ENCODE measurements around the gene MRAS.

Gene MRAS

GRCh38 chr3:138381950-138382715 lies 33.8 kb downstream of the MRAS start:
- H3K36me3 ChIP-seq = no peaks in the 10 kb centered on the region
- H3K27me3 ChIP-seq = no peaks in the 10 kb centered on the region
- no peak overlapping the region for H3K4me2 ChIP-seq
- H3K4me1 ChIP-seq = no peaks in the 10 kb centered on the region
- no peaks in the 10 kb centered on the region for H4K20me1 ChIP-seq
- no peak overlapping the region for H3K9ac ChIP-seq
- no peak overlapping the region for H3K27ac ChIP-seq
- H3K9me3 ChIP-seq = no peaks in the 10 kb centered on the region
- TF ChIP-seq Cebpa-rat (IDR thresholded peaks at IDR 0.05) = no peak
- no peak overlapping the region for H3K4me3 ChIP-seq

GRCh38 chr3:138383715-138384465 lies 35.5 kb downstream of the MRAS start:
- no peak overlapping the region for H3K4me2 ChIP-seq
- no peaks in the 10 kb centered on the region for H3K9me3 ChIP-seq
- no peaks in the 10 kb centered on the region for H3K36me3 ChIP-seq
- no peaks in the 10 kb centered on the region for H4K20me1 ChIP-seq
- no peaks in the 10 kb centered on the region for H3K4me1 ChIP-seq
- H3K9ac ChIP-seq = no peak overlapping the region
- H3K27ac ChIP-seq = no peak overlapping the region
- H3K27me3 ChIP-seq = no peaks in the 10 kb centered on the region
- TF ChIP-seq Cebpa-rat (IDR thresholded peaks at IDR 0.05) = no peak
- no peak overlapping the region for H3K4me3 ChIP-seq

DNA sequence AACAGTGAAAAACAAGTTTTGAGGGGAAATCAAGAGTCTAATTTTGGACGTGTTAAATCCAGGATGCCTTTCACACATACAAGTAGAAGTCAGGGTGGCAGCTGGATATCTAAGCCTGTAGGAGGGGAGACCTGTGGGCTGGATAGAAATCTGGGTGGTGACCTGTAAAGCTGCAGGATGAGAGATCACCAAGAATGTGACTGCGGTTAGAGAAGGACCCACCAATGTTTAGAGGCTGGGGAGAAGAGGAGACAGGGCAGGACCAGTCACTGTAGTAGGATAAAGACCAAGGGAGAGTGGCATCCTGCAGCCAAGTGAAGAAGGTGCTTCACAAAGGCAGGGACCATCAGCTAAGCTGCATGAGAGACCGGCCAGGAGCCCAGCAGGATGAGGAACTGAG lies 36.2 kb downstream of the MRAS start:
- no peak overlapping the region for H3K4me3 ChIP-seq
- H3K9me3 ChIP-seq = no peaks in the 10 kb centered on the region
- H4K20me1 ChIP-seq = no peaks in the 10 kb centered on the region
- H3K27ac ChIP-seq = no peak overlapping the region
- no peak overlapping the region for H3K9ac ChIP-seq
- H3K27me3 ChIP-seq = no peaks in the 10 kb centered on the region
- no peak overlapping the region for H3K4me2 ChIP-seq
- no peaks in the 10 kb centered on the region for H3K36me3 ChIP-seq
- TF ChIP-seq Cebpa-rat (IDR thresholded peaks at IDR 0.05) = no peak
- H3K4me1 ChIP-seq = no peaks in the 10 kb centered on the region

GRCh38 chr3:138384976-138385375 lies 36.6 kb downstream of the MRAS start:
- Histone ChIP-seq H3K9me3 (no peaks in the 10 kb centered on the region), H3K27me3 (no peaks in the 10 kb centered on the region), H3K4me1 (no peaks in the 10 kb centered on the region), H3K27ac (no peak overlapping the region), H3K9ac (no peak overlapping the region), H3K36me3 (no peaks in the 10 kb centered on the region), H4K20me1 (no peaks in the 10 kb centered on the region), H3K4me2 (no peak overlapping the region), H3K4me3 (no peak overlapping the region)
- no peak for TF ChIP-seq Cebpa-rat (IDR thresholded peaks at IDR 0.05)

DNA sequence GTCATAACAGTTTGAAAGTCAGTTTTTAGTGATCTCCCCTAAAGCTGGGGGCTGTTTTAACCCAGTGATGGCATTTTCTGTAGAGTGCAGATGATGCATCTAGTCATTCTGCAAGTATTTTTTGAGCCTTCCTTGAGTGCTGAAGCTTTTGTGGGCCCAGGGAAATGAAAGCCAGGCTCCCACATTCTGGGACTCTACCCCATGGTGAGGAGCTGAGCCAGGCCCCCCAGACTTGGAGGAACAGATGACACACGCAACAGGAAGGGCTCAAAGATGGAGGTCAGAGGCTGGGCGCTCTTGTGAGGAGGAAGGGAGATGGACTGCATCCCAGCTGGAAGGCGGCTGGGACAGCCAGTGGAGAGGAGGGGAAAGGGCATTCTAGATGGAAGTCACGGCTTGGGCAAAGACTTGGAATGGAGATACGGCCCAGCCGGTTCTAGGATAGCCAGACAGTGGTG lies 40.8 kb downstream of the MRAS start:
- TF ChIP-seq Cebpa-rat (IDR thresholded peaks at IDR 0.05) = no peak
- H3K4me3 ChIP-seq = no peak overlapping the region
- H3K36me3 ChIP-seq = no peaks in the 10 kb centered on the region
- H4K20me1 ChIP-seq = no peaks in the 10 kb centered on the region
- no peaks in the 10 kb centered on the region; the same call in 1 of the 2 replicates for H3K4me1 ChIP-seq
- no peak overlapping the region for H3K4me2 ChIP-seq
- H3K27ac ChIP-seq = no peak overlapping the region
- H3K9ac ChIP-seq = no peak overlapping the region
- no peaks in the 10 kb centered on the region for H3K9me3 ChIP-seq
- H3K27me3 ChIP-seq = no peaks in the 10 kb centered on the region

GRCh38 chr3:138389841-138390581 lies 41.6 kb downstream of the MRAS start:
- H3K27ac ChIP-seq = no peak overlapping the region
- no peak overlapping the region for H3K9ac ChIP-seq
- no peak overlapping the region for H3K4me2 ChIP-seq
- no peak for TF ChIP-seq Cebpa-rat (IDR thresholded peaks at IDR 0.05)
- H3K27me3 ChIP-seq = no peaks in the 10 kb centered on the region
- no peak overlapping the region for H3K4me3 ChIP-seq
- H3K36me3 ChIP-seq = no peaks in the 10 kb centered on the region
- H4K20me1 ChIP-seq = no peaks in the 10 kb centered on the region
- H3K9me3 ChIP-seq = no peaks in the 10 kb centered on the region
- H3K4me1 ChIP-seq = no peaks in the 10 kb centered on the region; the same call in 1 of the 2 replicates

DNA sequence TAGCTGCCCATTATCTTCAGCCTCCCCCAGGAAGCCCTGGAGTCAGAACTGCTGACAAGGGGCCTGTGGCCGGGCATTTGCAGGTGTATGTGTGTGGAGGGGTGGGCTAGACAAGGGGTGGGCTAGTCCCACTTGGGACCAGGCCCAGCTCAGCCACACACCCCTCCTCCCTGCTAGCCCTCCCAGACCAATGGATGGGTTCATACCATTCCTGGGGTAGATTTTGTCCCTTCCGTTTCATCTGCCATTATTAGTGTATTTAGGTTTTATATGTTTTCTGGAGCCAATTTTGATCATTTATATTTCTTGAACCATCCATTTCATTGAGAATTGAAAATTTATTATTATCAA lies 42.2 kb downstream of the MRAS start:
- Histone ChIP-seq H4K20me1 (no peaks in the 10 kb centered on the region), H3K27me3 (no peaks in the 10 kb centered on the region), H3K36me3 (no peaks in the 10 kb centered on the region), H3K4me2 (no peak overlapping the region), H3K4me1 (no peaks in the 10 kb centered on the region; the same call in 1 of the 2 replicates), H3K9me3 (no peaks in the 10 kb centered on the region), H3K9ac (no peak overlapping the region), H3K4me3 (no peak overlapping the region), H3K27ac (no peak overlapping the region)
- no peak for TF ChIP-seq Cebpa-rat (IDR thresholded peaks at IDR 0.05)

DNA sequence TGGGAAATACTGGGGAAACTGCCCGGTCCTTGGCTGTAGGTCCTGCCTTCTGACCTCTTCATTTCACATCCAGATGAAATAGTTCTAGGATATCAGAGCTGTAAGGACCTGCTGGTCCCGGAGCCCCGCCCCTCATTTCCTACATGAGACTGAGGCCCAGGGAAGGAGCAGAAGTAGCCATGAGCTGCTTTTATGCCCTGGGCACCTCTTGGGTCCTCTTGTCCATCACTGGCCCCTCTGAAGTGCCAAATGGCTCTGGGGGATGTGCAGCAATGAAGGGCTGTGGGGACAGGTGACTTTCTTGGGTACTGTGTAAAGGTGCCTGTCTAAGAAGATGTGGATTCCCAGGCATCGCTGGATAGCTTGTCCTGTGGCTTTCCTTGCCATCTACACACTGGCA lies 45.8 kb downstream of the MRAS start:
- Histone ChIP-seq H3K4me2 (no peak overlapping the region), H3K36me3 (no peaks in the 10 kb centered on the region), H3K9me3 (no peaks in the 10 kb centered on the region), H3K27me3 (no peaks in the 10 kb centered on the region), H3K27ac (no peak overlapping the region), H3K4me1 (peaks cover 21% of the 10 kb centered on the region), H3K4me3 (no peak overlapping the region), H4K20me1 (no peaks in the 10 kb centered on the region), H3K9ac (no peak overlapping the region)
- no peak for TF ChIP-seq Cebpa-rat (IDR thresholded peaks at IDR 0.05)

GRCh38 chr3:138394686-138395085 lies 46.3 kb downstream of the MRAS start:
- Histone ChIP-seq H3K27ac (no peak overlapping the region), H3K9me3 (no peaks in the 10 kb centered on the region), H3K36me3 (no peaks in the 10 kb centered on the region), H3K9ac (no peak overlapping the region), H3K4me1 (peaks cover 21% of the 10 kb centered on the region), H3K27me3 (no peaks in the 10 kb centered on the region), H3K4me3 (no peak overlapping the region), H4K20me1 (no peaks in the 10 kb centered on the region), H3K4me2 (no peak overlapping the region)
- TF ChIP-seq Cebpa-rat (IDR thresholded peaks at IDR 0.05) = no peak
